HepG2 (cell line): ENCODE measurements around the gene GRIK3. TPM values are rescaled to one million over a fixed set of nuclear protein-coding genes. Genes with fewer than 3 reads are reported as not detected.

Source experiments
- ATAC-seq: fragments of 200-7000 bp; cut with Tn5 transposase; 3 replicates; pipeline ENCODE4 v1.9.1; 2020; ENCODE audit warnings: mild to moderate bottlenecking, moderate library complexity
- BruUV-seq: library from RNA; stranded (reverse); fragments of 400-500 nt; replicated peaks from 2 replicates; lab custom pipeline; 2021; lab: Mats Ljungman, UMichigan
- CTCF ChIA-PET: fragments of 300-600 bp; formaldehyde crosslinking; extraction: SDS; loops from one replicate; lab custom pipeline; 2021; ENCODE audit warnings: low total read pairs, inconsistent platforms, low intra/inter-chr PET ratio; lab: Yijun Ruan, JAX
- POLR2A ChIA-PET: fragments of 350-600 bp; sonication (Branson Sonifier 250); formaldehyde crosslinking; loops from one replicate; lab custom pipeline; 2020; ENCODE audit warnings: antibody characterized with exemption, inconsistent platforms; lab: Yijun Ruan, JAX
- DNase-seq: peaks from one replicate; pipeline ENCODE4 v3.0.0-alpha.2; 2015; ENCODE audit warnings: low spot score
- FAIRE-seq: peaks from 3 replicates; lab custom pipeline; 2011; peaks lifted over from hg19 to GRCh38; lab: Jason Lieb, UNC
- H2AFZ ChIP-seq: one replicate; pipeline ENCODE4 v1.6.1; 2011; ENCODE audit warnings: low read length, inconsistent platforms
- H3K27ac ChIP-seq: fragments of 300-600 bp; 3 replicates; pipeline ENCODE4 v1.8.0; 2011; ENCODE audit warnings: mixed run types, mild to moderate bottlenecking, mixed read lengths, low read length, inconsistent platforms; ENCODE audit not compliant: insufficient read depth; ENCODE audit errors: extremely low read length
- H3K27me3 ChIP-seq, 2 experiments: fragments of 200-600 bp in 1 of 2; 2 replicates in 1 of 2; 3 replicates in 1 of 2; pipeline versions ENCODE4 v1.6.0 to v1.8.0; 2011; ENCODE audit warnings: low read length in 2 of 2, mild to moderate bottlenecking in 2 of 2, moderate library complexity in 2 of 2, inconsistent platforms in 1 of 2; ENCODE audit not compliant: insufficient read depth in 2 of 2, control insufficient read depth in 1 of 2
- H3K36me3 ChIP-seq, 2 experiments: fragments of 200-600 bp in 1 of 2; replicated peaks in 1 of 2; 2 replicates in 1 of 2; 3 replicates in 1 of 2; pipeline versions ENCODE4 v1.5.1 to v1.8.0; 2011; ENCODE audit warnings: low read length in 2 of 2, inconsistent platforms in 1 of 2; ENCODE audit not compliant: insufficient read depth in 2 of 2, control insufficient read depth in 1 of 2
- H3K4me1 ChIP-seq: 2 replicates; pipeline ENCODE4 v1.5.1; 2012; ENCODE audit warnings: low read length, inconsistent platforms; ENCODE audit not compliant: insufficient read depth
- H3K4me2 ChIP-seq: 2 replicates; pipeline ENCODE4 v1.6.0; 2011; ENCODE audit warnings: low read depth, low read length, inconsistent platforms
- H3K4me3 ChIP-seq, 3 experiments: fragments of 200-600 bp in 1 of 3; sonication (generic), shearing (Covaris generic) in 1 of 3; replicated peaks in 1 of 3; 2 replicates each; pipeline ENCODE4 v1.5.1; 2011 to 2016; ENCODE audit warnings: low read length in 3 of 3, inconsistent platforms in 2 of 3, low read depth in 2 of 3, mild to moderate bottlenecking in 2 of 3, control low read depth in 1 of 3, mixed read lengths in 1 of 3; ENCODE audit not compliant: insufficient read depth in 1 of 3
- H3K79me2 ChIP-seq: one replicate; pipeline ENCODE4 v1.6.1; 2011; ENCODE audit warnings: low read length, inconsistent platforms; ENCODE audit not compliant: insufficient read depth
- H3K9ac ChIP-seq: 2 replicates; pipeline ENCODE4 v1.6.0; 2011; ENCODE audit warnings: mild to moderate bottlenecking, low read depth, low read length, inconsistent platforms; ENCODE audit not compliant: insufficient read depth
- H3K9me3 ChIP-seq: 2 replicates; pipeline ENCODE4 v1.5.1; 2012; ENCODE audit warnings: mild to moderate bottlenecking, low read length
- H4K20me1 ChIP-seq: 2 replicates; pipeline ENCODE4 v1.6.0; 2011; ENCODE audit warnings: inconsistent platforms, mild to moderate bottlenecking, low read length, moderate library complexity; ENCODE audit not compliant: insufficient read depth
- MED8 ChIP-seq: sonication (generic); formaldehyde crosslinking; IDR thresholded peaks from 2 replicates; pipeline ENCODE4 v1.8.1; 2023; ENCODE audit warnings: mild to moderate bottlenecking, missing genetic modification reagents; ENCODE audit not compliant: insufficient replicate concordance
- ZNF615 ChIP-seq: sonication (generic); formaldehyde crosslinking; IDR thresholded peaks from 2 replicates; pipeline ENCODE4 v1.5.0; 2020; ENCODE audit warnings: mild to moderate bottlenecking, missing genetic modification reagents, borderline replicate concordance
- ZNF883 ChIP-seq: sonication (generic); formaldehyde crosslinking; IDR thresholded peaks from 2 replicates; pipeline ENCODE4 v1.5.1; 2020; ENCODE audit warnings: mild to moderate bottlenecking, missing genetic modification reagents; ENCODE audit errors: not compliant biosample characterization
- WGBS: methylation state at CpG from one replicate; pipeline ENCODE4 v1.1.6; 2017; ENCODE audit warnings: low lambda C conversion rate; 5-methylcytosine and 5-hydroxymethylcytosine counted together
- in situ Hi-C: cut with HindIII; loops from 2 replicates; pipeline ENCODE4 v1.10.0; 2017; ENCODE audit warnings: low pct_unique_long_range_greater_than_20kb; ENCODE audit not compliant: extremely low pct_ligation_motif_present
- intact Hi-C: fragments of 100-400 bp; cut with micrococcal nuclease; formaldehyde crosslinking; loops from one replicate; pipeline ENCODE4 v1.10.0; 2022; ENCODE audit not compliant: unreplicated experiment
- polyA plus RNA-seq, 8 experiments: library from polyadenylated mRNA; depleted of rRNA in 3 of 8; stranded (reverse) in 7 of 8; unstranded in 1 of 8; fragments of >200 nt; fragmentation: Illumina TruSeq in 4 of 8; extraction: Trizol in 4 of 8; gene quantifications; 2 replicates each; pipeline versions ENCODE4 v1.2.1 to v1.2.3, GENCODE V29; 2011 to 2016; ENCODE audit warnings: low read depth in 4 of 8, missing spikeins in 1 of 8, mixed read lengths in 1 of 8; ENCODE audit not compliant: insufficient read depth in 1 of 8
- total RNA-seq, 5 experiments: library from RNA; depleted of rRNA; stranded (reverse); fragments of >200 nt; fragmentation: Illumina TruSeq; extraction: Trizol; gene quantifications; 2 replicates each; pipeline ENCODE4 v1.2.3, GENCODE V29; 2016; ENCODE audit warnings: low read depth in 1 of 5

Gene GRIK3
- total and polyA plus RNA-seq, 2 of the 13 experiments (the other 11 are each of a cell fraction or from before 2014, with no cell fraction given), result not detected

GRCh38 chr1:36889478-36890226, 144.7 kb downstream of the GRIK3 start:
- H3K4me3 ChIP-seq, result no peak overlapping the region
- H3K79me2 ChIP-seq, result no peaks in the 10 kb centered on the region
- TF ChIP-seq ZNF615 (CRISPR knock-in tag), result no peak
- no peak overlapping the region for H3K9ac ChIP-seq
- no peaks in the 10 kb centered on the region for H3K27me3 ChIP-seq
- no peak for ATAC-seq
- intact Hi-C loops (no loop called here), in situ Hi-C loops (no loop called here)
- H2AFZ ChIP-seq, result no peak overlapping the region
- no TSS peak for BruUV-seq
- no peak overlapping the region for H3K27ac ChIP-seq
- no peaks in the 10 kb centered on the region for H3K9me3 ChIP-seq
- DNase-seq, result no peak
- ChIA-PET CTCF (no interaction called here), POLR2A (no interaction called here)
- H4K20me1 ChIP-seq, result no peaks in the 10 kb centered on the region
- no peaks in the 10 kb centered on the region for H3K36me3 ChIP-seq
- no peak for FAIRE-seq
- H3K4me2 ChIP-seq, result no peak overlapping the region
- no peaks in the 10 kb centered on the region for H3K4me1 ChIP-seq
- 11% methylated on average over 7 of the region's 7 CpGs for WGBS

DNA sequence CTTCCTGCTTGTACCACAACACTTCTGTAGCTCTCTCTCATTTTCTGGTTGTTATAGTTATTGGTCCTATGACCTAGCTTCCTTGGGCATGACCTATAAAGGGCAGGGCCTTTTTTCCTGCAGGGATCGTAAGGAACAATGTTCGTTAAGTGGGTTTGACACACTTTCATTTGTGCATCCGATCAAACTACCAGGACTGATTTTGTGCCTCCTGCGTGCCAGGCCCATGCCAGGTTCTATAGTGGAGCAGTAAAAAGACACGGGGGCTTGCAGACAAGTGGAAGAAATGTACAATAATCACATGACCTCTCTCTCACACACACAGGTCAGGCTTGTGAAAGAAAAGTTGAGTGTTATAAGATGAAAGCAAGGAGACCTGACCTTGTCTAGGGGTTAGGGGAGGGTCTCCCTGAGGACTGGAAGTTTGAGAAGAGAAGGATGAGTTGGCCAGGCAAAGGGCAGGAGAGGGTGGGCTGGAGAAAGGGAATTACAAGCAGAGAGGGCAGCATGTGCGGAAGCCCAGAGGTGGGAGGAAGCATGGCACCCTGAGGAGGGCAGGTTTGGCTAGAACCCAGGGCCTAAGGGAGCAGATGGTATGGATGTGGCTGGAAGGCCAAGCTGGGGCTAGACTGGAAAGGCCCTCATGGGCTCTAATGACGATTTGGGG, 145.4 kb downstream of the GRIK3 start:
- CTCF ChIA-PET, result no interaction called here
- WGBS, result 8% methylated on average over 7 of the region's 7 CpGs
- ATAC-seq (no peak), DNase-seq (no peak), FAIRE-seq (no peak)
- H4K20me1 ChIP-seq, result no peaks in the 10 kb centered on the region
- no peaks in the 10 kb centered on the region for H3K36me3 ChIP-seq
- no peak overlapping the region for H3K4me3 ChIP-seq
- no peak overlapping the region for H3K4me2 ChIP-seq
- POLR2A ChIA-PET, result no interaction called here
- in situ Hi-C loops (no loop called here), intact Hi-C loops (no loop called here)
- H3K27ac ChIP-seq, result no peak overlapping the region
- BruUV-seq, result no TSS peak
- no peaks in the 10 kb centered on the region for H3K9me3 ChIP-seq
- H3K4me1 ChIP-seq, result no peaks in the 10 kb centered on the region
- TF ChIP-seq ZNF883, result no peak
- no peak for TF ChIP-seq MED8
- TF ChIP-seq, all 625 proteins: peak for 0
- H3K79me2 ChIP-seq, result no peaks in the 10 kb centered on the region
- no peak overlapping the region for H2AFZ ChIP-seq
- H3K9ac ChIP-seq, result no peak overlapping the region
- H3K27me3 ChIP-seq, result no peaks in the 10 kb centered on the region
